C4-2B (cell line): ENCODE results near the gene MPPE1.

Source experiments
- H3K27ac ChIP-seq: fragments of 450-650 bp; 2 replicates; pipeline ENCODE4 v1.5.1; 2017
- CTCF ChIP-seq: fragments of 450-650 bp; conservative IDR thresholded peaks from 2 replicates; pipeline ENCODE4 v1.5.1; 2017; ENCODE audit warnings: mild to moderate bottlenecking
- ZFX ChIP-seq: fragments of 450-650 bp; IDR thresholded peaks from 2 replicates; pipeline ENCODE4 v1.6.1; 2017

Gene MPPE1

GRCh38 chr18:11950824-11951223 lies 42.7 kb upstream of the MPPE1 start:
- no peak overlapping the region for H3K27ac ChIP-seq
- no peak for TF ChIP-seq CTCF
- TF ChIP-seq ZFX: no peak

- TF ChIP-seq ZFX (no peak), CTCF (no peak)
- no peak overlapping the region for H3K27ac ChIP-seq
Measured at GRCh38 chr18:11948852-11949523, 40.9 kb upstream of the MPPE1 start.

- peak; percentile 49; the same call in 1 of the 2 replicates for TF ChIP-seq ZFX
- TF ChIP-seq CTCF: no peak
- peak overlapping the region; percentile 71 for H3K27ac ChIP-seq
Measured at GRCh38 chr18:11947214-11948191, 39.4 kb upstream of the MPPE1 start.

GRCh38 chr18:11946756-11947155 lies 38.6 kb upstream of the MPPE1 start:
- peak overlapping the region; percentile 71 for H3K27ac ChIP-seq
- TF ChIP-seq ZFX (no peak; the same call in 1 of the 2 replicates), CTCF (no peak)

GRCh38 chr18:11945834-11946659 lies 37.9 kb upstream of the MPPE1 start:
- H3K27ac ChIP-seq: peak overlapping the region; percentile 71

GRCh38 chr18:11944786-11945185 lies 36.7 kb upstream of the MPPE1 start:
- TF ChIP-seq ZFX (no peak), CTCF (no peak)
- no peak overlapping the region for H3K27ac ChIP-seq

- H3K27ac ChIP-seq: no peak overlapping the region
Measured at GRCh38 chr18:11944252-11944651, 36.1 kb upstream of the MPPE1 start.

More at GRCh38 chr18:11944252-11944651, 36.1 kb upstream of the MPPE1 start:
- TF ChIP-seq ZFX: no peak
- TF ChIP-seq CTCF: no peak
